HG02798 (cell line): ENCODE measurements around the gene ARPC5L.
"Not testable (repeated sequence)": the region's sequence is repeated elsewhere in the genome, so short reads cannot be mapped to it uniquely, and the experiment has no call there.

Experiments used
- ATAC-seq: cut with Tn5 transposase; IDR thresholded peaks from one replicate; pipeline ENCODE4 v1.9.1; 2021; ENCODE audit warnings: mild to moderate bottlenecking; ENCODE audit not compliant: unreplicated experiment, poor library complexity

Gene ARPC5L

DNA sequence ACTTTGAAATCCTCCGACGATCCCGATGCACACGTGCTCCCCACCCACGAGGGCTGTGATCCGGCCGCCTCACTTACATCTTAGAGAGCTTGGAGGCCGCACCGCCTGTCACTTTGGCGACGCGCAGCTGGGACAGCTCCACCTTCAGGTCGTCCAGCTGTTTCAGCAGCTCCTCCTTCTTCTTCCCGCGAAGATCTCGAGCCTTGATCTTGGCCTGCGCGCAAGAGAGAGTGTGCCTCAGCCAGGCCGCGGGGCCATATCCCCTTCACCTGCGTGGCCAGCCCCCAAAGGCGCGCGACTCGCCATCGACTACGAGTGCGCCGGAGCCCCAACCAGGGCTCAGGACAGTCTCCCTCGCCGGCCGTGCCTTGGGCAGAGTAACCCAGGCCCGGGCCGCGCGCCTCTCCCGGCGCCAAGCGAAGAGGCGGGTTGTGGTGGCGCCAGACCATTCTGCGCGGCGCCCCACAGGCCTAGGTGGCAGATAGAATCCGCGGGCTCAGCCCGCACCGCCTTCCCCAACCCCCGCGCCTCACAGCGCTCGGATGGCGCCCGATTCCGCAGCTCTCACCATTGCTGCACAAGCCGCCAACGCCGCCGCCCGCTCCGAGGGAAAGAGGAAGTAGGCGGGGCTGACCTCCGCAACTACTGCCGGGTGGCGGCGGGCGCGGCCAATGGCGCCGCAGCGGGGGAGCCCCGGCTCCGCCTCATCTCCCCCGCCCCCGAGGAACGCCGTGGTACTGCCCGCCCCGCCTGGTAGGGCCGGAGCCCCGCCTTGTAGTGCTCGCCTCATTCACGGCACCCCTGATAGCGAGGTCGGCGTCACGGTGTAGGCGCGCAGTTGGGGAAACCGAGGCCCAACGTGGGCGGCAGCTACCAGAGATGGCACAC, at the start of gene ARPC5L, which contains the start of gene RPL35:
ARPC5L (plus strand) TSS at position 789 of the 888 bp plus-strand sequence. CDS start 7,161 bp downstream, outside the sequence.
RPL35 (minus strand) TSS at position 616 of the 888 bp plus-strand sequence; CDS start at position 571, 45 bp downstream.
- peak; percentile 93 for ATAC-seq

DNA sequence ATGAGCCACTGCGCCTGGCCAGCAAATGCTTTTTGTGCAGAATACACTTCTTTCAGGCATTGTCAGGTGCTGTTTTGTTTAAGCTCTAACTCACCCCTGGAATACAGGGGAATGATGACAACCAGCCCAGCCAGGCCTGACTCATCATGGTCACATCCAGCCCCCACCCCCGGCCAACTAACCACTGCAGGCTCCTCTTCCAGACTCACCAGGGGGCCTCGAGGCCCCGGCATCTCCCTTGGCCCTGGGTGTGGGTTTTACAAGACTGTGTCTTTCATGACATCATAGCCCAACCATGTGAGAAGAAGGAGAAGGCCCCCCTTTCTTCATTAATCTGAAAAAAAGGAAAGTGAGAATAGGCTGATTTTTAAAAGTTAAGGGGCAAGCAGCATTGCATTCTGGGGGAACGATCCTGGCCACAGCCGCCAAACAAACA, 49.5 kb upstream of the ARPC5L start:
- no peak for ATAC-seq

DNA sequence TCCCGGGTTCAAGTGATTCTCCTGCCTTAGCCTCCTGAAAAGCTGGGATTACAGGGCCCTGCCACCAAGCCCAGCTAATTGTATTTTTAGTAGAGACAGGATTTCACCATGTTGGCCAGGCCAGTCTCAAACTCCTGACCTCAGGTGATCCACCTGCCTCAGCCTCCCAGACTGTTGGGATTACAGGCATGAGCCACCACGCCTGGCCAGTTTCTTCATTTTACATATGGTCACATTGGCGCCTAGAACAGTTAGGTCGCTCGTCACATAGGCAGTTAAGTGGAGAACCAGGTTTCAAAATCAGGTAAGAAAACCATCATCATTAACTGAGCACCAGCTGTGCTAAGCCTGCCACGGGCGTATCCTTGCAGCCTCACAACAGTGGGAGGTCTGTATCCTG, 48.9 kb upstream of the ARPC5L start:
- ATAC-seq = no peak

DNA sequence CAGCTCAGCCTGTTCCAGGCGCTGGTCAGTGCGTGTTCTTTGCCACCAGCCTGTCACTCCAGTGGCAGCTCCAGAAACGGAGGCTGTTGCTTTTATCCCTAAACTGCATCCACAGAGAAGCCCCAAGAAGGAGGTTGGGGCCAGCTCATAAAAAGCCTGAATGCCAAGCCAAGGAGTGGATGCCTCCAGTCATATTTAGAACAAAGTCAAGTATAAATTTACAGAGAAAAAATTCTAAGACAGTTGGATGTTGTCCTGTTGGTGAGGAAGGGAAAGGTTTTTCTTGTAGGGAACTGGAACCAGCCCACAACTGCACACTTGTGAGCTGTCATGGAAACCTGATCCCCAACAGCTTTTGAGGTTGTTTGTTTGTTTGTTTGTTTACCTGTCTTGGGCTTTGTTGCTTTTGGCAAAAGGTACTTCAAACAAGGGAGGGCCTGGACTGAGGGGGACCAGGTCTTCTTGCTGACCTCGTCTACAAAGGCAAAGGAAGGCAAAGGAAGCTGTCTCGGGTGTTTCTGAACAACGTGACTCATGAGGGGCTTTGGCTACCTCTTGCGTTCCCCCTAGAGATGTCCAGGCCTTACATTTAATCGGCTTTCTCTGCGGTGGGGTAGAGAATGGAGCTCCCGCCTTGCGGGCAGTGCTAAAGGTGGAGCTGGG, 48.3 kb upstream of the ARPC5L start:
- no peak for ATAC-seq

DNA sequence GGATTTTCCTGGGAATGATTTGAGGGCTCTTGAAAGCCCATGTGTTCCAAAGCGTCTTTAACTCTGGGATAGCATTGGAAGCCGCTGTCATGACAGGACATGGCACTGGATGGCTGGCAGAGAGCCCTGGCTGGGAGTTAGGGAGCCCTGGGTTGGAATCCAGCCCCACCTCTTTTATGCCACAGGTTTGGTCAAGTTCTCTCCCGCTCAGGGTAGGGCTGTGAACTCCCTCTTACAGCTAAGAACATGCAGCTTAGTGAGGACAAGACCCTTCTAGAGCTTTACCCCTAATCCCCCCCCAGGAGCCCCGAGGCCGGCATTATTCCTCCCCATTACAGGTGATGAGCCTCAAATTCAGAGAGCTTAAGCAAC, 47.8 kb upstream of the ARPC5L start:
- no peak for ATAC-seq

DNA sequence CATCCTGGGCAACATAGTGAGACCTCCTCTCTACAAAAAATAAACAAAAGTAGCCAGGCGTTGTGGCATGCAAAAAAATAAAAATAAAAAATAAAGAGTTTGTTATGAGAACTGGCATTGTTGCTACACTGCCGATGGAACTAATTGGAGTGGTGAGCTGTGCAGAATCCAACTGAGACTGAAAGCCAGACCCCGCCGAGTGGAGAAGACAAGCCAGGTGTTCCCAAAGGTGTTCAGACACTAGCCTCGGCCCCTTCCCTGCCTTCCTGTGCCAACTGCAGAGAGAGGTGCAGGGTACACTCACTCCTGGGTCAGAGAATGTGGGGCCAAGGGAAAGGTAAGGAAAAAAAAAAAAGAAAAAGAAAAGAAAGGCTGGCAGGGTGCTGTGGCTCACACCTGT, 46.3 kb upstream of the ARPC5L start:
- ATAC-seq = no peak

DNA sequence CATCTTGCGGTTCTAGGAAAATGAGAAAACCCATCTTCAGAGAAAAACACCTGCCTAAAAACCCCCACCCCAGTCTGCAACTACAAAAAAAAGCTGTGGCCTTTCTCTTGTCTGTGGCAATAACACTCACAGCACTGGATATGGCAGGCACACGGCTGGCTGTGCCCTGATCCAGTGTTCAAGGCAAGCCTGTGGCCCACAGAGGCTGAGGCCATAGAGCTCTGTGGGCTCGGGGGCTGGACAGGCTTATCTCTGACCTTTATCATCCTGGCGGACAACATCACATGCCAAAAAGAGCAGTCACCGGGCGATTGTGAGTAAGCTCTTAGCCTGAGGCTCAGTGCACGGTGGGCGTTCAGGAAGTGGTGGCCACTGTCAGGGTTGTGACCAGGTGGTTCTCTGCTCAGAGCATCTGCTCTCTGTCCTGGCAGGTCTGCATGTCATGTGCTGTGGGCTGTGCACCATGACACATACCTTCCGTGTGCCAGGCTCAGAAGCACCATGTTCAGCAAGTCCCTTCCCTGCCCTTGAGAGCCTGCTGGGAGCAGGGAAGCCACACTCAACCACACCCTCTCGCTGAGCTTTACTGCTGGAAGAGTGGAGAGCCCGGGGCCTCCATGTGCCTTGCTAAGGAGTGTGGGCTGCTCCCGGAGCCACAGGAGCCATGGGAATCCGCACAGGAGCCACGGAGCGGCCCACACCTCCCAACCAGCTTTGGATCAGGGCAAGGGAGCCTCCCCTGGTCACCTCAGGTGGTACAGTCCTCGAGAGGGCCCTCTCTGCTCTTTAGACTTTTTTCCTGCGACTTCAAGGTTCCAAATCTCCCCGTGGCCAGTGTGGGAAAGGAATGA, 43.3 kb upstream of the ARPC5L start:
- peak; percentile 66 for ATAC-seq

DNA sequence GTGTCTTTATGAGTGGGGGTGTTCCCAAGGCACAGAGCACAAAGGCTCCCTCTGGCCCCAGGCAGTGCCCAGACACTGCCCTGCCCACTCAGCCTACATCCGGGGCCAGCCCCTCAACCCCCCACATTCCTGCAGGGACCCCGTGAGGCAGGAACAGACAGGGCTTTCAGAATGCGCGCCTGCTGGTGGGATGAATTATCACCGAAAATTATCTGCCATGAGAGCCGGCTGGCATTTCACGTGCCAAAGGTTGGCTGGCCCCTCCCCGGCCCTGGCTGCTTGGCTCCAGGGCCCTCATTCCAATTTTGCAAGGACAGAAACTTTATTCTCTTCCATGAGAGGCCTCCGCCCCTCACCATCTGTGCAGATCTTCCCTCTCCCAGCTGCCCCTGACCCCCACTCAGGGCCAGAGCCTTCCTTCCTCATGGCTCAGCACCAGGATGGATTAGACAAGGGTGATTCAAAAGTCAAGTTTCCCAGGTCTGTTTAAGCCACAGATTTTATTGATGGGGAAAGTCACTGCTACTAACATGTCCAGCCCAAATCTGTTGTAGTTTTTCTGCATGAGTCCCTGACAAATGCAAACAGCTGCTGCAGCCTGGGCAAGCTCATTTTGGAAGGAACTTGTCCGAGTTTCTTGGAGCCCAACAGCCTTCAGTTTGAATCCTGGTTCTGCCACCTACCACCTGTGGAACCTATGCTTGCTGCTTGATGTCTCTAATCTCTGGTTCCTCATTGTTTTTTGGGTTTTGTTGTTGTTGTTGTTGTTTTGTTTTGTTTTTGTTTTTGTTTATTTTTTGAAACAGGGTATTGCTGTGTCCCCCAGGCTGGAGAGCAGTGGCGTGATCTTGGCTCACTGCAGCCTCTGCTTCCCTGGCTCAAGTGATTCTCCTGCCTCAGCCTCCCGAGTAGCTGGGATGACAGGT, 41.0 kb upstream of the ARPC5L start:
- no peak for ATAC-seq

DNA sequence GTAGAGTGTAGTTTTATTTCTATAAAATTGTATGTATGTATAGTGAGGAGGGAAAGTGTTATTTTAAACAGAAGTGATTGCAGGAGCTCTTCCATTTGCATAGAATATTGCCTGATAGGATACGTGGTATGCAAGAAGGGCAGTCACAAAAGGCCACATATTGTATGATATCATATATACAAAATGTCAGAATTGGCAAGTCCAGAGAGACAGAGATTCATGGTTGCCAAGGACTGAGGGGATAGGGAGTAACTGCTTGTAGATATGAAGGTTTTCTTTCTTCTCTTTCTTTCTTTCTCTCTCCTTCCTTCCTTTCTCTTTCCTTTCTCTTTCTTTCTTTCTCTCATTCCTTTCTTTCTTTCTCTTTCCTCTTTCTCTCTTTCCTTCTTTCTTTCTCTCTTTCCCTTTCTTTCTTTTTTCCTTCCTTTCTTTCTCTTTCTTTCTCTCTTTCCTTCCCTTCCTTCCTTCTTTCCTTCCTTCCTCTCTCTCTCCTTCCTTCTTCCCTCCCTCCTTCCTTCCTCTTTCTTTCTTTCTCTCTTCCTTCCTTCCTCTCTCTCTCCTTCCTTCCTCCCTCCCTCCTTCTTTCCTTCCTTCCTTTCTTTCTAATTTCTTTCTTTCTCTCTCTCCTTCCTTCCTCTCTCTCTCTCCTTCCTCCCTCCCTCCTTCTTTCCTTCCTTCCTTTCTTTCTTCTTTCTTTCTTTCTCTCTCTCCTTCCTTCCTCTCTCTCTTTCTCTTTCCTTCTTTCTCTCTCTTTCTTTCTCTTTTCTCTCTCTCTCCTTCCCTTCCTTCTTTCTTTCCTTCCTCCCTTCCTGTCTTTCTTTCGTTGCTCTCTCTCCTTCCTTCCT, 33.2 kb upstream of the ARPC5L start:
- no peak for ATAC-seq

DNA sequence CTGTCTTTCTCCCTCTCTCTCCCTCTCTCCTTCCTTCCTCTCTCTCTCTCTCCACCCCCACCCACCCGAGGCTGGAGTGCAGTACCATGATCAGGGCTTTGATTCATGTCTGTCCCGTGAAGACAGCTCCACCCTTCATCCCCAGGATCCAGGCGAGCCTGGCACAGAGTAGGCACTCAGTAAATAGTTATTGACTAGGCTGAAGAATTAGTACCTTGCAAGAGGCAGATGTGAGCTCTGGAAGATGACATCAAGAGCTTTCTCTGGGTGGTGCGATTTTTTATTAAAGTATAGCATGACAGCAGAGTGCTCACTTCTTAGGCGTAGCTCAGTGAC, 32.6 kb upstream of the ARPC5L start:
- no peak for ATAC-seq

DNA sequence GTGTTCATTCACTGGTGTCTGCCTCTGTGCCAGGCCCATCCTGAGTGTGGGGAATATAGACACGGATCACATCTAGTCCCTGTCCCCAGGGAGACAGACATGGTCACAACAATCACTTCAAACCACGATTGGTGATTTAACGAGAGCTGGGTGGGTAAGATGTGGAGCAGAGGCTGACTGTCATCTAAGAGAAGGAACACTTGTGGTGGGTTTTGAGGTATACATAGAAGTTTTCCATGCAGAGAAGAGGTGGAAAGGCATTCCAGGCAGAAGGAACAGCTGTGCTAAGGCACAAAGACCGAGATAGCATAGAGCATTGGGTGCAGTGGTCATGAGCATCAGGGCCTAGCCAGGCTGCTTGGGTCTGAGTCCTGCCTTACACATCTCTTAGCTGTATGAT, 31.3 kb upstream of the ARPC5L start:
- no peak for ATAC-seq

DNA sequence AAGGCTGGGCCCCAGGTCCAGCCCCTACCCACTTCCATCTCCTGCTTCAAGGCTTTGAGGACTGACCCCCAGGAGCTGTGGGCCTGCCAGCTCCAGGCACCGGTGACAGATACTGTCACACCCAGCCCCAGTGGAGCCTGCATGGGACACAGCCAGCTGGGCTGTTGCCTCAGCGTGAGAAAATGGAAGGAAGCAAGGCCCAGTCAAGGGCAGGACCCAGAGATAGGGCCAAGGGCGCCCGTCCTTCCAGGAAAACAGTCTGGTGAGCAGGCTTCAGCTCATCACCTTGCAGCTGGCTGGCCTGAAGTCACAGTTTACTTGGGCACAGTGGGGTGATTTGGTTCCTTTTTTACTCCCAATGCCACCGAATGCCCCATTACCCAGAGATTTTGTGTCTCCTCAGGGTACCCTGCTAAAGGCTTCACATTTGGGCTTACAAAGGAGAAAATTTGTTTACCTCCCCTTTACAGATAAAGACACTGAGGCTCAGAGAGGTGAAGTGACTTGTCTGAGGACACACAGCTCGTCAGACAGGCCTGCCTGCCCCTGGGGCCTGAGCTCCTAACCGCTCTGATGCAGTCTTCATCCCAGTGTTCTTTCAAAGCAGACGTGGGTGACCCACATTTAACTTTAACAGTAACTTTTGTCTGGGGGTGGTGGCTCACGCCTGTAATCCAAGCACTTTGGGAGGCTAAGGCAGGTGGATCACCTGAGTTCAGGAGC, 30.1 kb upstream of the ARPC5L start:
- ATAC-seq = no peak

DNA sequence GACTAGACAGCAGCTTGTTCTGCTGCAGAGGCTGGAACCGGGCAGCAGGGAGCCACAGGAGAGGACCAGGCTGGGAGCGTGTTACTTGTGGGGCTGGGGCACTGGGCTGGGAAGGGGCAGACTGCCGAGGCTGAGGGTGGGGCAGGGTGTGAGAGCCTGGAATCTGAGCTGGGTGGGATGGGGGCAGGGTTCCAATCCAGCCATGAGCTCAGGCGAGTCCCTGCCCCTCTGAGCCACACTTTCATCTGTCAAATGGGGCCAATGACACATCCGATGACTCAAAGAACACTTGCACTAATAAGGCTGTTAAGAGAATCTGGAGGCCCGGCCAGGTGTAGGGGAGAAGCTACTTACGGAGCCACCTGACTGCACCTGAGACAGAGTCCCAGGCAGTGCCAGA, 27.3 kb upstream of the ARPC5L start:
- ATAC-seq = no peak

DNA sequence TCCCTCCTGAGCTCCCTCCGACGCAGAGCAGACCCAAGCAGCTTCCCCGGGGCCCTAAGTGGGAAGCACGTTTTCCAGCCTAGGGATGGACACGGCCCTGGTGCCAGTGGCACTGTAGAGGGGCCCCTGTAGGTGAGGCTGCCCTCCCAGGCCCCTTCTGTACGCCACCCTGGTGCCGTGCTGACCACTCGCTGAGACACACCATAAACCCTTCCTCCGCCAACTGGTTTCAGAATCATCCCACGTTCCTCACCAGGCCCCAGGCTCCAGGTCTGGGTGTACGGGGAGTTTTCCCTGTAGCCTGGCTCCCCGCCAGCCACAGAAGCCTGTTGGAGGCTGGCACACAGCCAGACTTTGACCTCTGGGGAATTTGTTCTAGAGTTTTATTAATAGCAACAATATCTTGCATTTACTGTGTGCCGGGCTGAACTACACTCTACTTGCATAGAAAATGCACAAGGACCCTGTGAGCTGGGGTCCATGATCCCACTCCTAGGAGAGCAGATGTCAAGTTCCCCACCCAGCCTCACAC, 26.8 kb upstream of the ARPC5L start:
- ATAC-seq = no peak

DNA sequence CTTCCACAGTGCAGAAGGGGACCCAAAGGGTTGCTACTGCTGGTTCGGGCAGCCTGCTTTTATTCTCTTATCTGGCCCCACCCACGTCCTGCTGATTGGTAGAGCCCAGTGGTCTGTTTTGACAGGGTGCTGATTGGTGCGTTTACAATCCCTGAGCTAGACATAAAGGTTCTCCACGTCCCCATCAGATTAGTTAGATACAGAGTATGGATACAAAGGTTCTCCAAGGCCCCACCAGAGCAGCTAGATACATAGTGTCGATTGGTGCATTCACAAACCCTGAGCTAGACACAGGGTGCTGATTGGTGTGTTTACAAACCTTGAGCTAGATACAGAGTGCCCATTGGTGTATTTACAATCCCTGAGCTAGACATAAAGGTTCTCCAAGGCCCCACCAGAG, 23.8 kb upstream of the ARPC5L start:
- not testable (repeated sequence) for ATAC-seq

DNA sequence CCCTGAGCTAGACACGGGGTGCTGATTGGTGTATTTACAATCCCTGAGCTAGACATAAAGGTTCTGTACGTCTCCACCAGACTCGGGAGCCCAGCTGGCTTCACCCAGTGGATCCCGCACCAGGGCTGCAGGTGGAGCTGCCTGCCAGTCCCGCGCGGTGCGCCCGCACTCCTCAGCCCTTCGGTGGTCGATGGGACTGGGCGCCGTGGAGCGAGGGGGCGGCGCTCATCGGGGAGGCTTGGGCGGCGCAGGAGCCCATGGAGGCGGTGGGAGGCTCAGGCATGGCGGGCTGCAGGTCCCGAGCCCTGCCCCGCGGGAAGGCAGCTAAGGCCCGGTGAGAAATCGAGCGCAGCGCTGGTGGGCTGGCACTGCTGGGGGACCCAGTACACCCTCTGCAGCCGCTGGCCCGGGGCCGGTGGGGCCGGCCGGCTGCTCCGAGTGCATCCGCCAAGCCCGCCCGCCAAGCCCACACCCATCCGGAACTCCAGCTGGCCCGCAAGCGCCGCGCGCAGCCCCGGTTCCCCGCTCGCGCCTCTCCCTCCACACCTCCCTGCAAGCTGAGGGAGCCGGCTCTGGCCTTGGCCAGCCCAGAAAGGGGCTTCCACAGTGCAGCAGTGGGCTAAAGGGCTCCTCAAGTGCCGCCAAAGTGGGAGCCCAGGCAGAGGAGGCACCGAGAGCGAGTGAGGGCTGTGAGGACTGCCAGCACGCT, 23.2 kb upstream of the ARPC5L start:
- not testable (repeated sequence) for ATAC-seq

DNA sequence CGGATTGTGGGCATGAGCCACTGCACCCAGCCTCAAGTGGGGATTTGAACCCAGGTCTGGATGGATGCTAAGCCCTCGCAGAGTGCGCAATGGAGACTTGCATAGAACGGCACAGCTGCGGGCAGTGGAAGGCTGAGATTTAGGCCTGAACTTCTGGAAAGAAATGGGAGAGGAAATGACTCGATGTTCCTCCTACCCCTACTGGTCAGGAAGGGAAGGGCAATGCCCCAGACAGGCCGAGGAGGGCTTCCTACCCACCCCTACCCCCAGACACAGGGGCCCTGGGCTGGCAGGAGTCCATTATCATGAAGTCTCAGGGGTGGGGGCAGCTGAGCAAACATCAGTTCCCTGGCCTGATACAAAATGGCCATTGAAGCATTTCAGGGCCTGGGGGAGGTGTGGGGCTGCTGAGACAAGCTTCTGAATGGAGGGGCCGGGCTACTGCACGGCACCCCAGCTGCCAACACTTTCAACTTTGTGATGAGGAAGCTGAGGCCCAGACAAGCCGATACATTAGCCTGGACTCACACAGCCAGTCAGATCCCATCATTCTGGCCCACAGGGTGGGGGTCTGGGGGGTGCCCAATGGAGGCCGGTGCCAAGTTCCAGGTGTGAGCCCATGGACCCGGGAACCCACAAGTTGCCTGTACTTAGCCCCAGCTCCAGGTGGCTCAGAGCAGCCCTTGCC, 22.2 kb upstream of the ARPC5L start:
- no peak for ATAC-seq
